Measurements from ENCODE around the gene VPS18.

Gene VPS18

DNA sequence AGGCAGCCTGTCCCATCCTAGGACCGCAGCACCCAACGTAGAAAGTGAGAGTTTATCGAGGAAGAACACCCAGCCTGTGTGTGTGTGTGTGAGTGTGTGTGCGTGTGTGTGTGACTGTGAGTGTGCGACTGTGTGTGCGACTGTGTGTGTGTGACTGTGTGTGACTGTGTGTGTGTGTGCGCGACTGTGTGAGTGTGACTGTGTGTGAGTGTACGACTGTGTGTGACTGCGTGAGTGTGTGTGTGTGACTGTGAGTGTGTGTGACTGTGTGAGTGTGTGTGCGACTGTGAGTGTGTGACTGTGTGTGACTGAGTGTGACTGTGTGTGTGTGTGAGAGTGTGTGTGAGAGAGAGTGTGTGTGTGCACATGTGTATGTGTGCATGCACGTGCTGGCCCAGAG is 19.8 kb downstream of the VPS18 start:
- TF ChIP-seq POLR2A (IDR thresholded peaks at IDR 0.05; ENCODE audit: low read length) = no peak
- DNase-seq = peak in 1 of 2 experiments; percentile 18

DNA sequence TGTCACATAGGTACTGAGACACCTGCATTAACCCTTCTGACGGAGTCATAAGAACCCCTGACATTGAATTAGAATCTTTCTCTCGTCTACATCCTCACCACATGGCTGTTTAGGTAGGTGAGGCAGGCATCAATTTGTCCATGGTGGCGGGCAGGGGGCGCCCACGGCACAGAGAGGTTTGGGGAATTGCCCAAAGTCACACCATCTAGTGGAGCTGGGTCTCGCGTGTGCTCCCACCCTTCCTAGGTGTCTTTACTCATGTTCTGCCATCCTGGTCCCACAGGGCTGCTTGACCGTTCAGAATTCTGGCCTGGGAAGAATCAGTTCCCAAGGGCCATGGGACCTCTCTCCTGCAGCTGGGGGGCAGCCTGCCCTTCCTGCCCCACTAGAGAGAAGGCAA is 20.2 kb downstream of the VPS18 start:
- TF ChIP-seq POLR2A (IDR thresholded peaks at IDR 0.05; ENCODE audit: low read length) (no peak), GATA1 (IDR thresholded peaks at IDR 0.05; ENCODE audit: low read depth, low read length) (no peak)
- DNase-seq = peak in 1 of 2 experiments; percentile 15

DNA sequence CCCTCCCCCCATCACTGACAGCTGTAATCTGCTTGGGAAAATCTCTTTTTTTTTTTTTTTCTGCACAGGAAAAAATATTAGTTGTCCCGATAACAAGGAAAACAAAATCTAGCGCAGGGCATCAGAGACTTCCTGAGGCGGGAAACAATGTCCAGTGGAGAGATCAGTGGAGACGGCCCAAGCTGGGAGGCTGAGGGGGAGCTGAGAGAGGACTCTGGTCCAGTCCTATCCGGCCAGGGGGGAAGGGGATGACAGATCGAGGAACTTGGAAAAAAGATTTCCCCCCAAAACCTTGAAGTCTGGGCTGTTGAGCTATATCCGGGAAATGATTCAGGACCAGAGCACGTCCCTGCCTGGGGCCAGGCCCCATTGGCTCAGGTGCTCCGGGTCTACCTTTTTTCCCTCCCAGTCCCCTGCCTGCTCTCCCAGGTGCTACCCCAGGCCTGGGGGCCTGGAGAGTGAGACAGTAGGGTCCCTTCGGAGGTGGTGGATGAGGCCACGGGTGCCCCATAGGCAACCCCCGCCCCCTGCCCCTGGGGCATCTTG is 20.9 kb downstream of the VPS18 start:
- TF ChIP-seq GATA1 (IDR thresholded peaks at IDR 0.05; ENCODE audit: low read depth, low read length) (no peak), POLR2A (IDR thresholded peaks at IDR 0.05; ENCODE audit: low read length) (no peak)
- no peak for DNase-seq

DNA sequence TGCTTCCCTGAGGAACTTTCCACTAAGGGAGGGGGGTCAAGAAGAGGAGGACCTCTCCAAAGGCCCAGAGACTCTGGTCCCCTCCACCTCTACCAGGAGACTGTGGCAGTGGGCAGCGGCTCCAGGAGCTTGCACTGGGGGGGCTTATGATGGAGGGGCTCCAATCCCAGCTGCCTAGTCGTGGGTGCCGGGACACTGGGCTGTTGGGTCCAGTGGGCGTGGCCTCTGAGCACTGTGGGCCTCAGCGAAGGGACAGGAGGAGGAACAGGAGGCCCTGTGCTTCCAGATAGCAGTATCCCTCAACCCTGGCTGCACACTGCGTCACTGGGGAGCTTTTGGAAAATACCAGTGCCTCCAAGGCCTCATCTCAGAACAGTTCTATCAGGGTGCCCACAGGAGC is 21.4 kb downstream of the VPS18 start:
- TF ChIP-seq GATA1 (IDR thresholded peaks at IDR 0.05; ENCODE audit: low read depth, low read length) (no peak), POLR2A (IDR thresholded peaks at IDR 0.05; ENCODE audit: low read length) (no peak)
- no peak for DNase-seq

DNA sequence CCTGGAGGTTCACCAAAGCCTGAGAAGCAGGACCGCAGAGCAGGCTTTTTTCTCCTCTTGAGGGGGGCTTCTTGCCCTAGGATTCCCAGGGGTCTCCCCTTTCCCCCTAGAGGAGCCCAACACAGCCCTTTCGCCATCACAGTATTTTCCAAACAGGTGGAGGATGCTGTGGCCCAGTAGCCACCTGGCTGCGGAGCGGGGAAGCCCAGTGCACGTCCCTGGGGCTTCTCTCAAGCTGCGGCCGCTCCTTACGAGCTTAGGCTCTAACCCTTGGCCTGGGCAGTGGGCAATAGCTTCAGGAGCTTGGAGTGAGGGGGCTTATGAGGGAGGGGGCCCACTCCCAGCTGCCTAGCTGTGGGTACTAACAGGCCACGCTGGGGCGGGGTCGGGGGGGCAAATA is 23.3 kb downstream of the VPS18 start:
- TF ChIP-seq GATA1 (IDR thresholded peaks at IDR 0.05; ENCODE audit: low read depth, low read length) = no peak
- TF ChIP-seq POLR2A (IDR thresholded peaks at IDR 0.05; ENCODE audit: low read length) = no peak

DNA sequence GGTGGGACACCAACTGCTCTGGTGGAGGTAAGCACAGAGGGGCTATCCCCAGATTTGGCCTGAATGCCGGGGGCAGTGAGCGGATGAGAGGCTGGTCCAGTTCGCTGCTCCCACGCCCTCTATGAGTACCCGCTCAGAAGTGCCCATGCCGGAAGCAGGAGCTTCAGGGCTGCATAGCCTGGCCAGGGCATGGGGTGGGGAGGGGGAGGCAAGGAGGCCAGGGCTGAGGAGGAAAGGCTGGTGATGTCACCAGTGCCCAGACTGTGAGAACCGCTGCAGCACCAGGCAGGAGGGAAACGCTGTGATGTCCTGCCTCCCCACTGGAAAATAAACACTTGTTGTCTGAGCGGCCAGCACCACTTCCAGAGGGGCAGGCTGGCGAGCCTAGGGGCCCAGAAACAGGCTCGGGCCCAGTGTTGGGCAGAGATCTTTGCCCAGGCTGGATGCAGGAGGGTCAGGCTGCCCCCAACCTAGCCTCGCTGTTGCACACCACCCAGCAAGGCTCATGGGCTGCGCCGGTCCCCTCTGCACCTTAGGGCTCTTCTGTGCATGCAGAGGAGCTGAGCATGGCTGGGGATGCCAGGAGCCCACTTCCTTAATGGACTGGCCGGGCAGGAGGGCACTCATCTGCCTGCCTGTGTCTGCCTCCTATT is 24.0 kb downstream of the VPS18 start:
- TF ChIP-seq GATA1 (IDR thresholded peaks at IDR 0.05; ENCODE audit: low read depth, low read length) (no peak), POLR2A (IDR thresholded peaks at IDR 0.05; ENCODE audit: low read length) (no peak)
- no peak for DNase-seq

More for the DNA sequence above, 23.3 kb downstream of the VPS18 start:
- no peak for DNase-seq

DNA sequence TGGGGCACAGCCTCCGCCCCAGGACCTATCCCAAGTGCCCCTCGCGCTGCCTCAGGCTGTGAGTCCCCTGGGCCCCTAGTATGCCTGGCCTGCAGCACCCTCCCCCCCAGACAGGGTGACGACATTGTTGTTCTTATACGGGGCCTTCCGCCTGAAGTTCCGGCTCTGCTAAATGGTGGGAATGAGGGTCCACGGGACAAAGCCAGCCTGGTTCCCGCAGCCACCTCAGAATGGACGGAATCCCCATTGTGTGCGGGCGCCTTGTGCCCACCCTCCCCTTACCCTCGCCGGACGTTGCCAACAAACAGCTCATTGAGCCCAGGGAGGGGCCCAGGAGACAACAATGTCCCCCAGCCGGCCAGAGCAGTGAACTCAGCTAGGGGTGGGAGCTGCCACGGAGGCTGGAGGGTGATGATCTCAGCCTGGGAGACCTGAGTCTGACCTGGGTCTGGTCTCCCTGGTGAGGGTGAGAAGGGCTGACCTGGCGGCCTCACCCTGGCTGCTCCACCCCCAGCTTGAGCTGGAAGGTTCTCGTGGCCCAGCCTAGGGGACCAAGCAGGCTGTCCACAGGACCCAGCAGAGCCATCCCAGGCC is 24.6 kb downstream of the VPS18 start:
- TF ChIP-seq POLR2A (IDR thresholded peaks at IDR 0.05; ENCODE audit: low read length) (no peak), GATA1 (IDR thresholded peaks at IDR 0.05; ENCODE audit: low read depth, low read length) (no peak)

DNA sequence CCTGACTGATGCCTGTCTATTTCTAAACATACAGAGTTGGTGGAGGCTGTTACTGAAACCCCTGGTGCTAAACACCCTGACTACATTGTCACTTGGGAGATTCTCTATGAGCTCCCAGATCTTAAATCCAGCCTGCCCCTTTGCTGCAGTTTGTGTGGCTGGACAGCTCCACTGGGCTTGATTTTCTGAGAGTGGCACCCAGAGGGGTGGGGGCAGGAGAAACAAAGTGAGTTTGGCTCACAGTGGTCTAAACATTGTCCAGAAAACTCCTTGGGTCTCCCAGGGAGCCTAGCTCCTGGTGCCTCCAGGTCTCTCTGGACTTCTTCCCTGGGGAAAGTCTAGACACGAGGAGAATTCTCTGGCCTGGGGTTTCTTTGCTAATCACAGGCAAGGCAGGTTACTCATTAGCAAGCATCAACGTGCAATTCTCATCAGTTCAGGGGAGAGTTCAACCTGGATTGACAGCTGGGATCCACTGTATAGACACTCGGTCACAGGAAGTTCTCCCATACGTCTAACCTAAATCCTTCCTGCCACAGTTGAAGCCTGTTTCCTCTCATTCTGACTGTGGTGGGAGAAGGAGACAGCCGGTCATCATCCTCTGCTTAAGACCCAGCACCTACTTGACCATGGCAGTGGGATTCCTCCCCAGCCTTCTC is 27.8 kb downstream of the VPS18 start:
- no peak for DNase-seq
- no peak for TF ChIP-seq GATA1 (IDR thresholded peaks at IDR 0.05; ENCODE audit: low read depth, low read length)
- no peak for TF ChIP-seq POLR2A (IDR thresholded peaks at IDR 0.05; ENCODE audit: low read length)

More for the DNA sequence above, 24.6 kb downstream of the VPS18 start:
- no peak for DNase-seq

DNA sequence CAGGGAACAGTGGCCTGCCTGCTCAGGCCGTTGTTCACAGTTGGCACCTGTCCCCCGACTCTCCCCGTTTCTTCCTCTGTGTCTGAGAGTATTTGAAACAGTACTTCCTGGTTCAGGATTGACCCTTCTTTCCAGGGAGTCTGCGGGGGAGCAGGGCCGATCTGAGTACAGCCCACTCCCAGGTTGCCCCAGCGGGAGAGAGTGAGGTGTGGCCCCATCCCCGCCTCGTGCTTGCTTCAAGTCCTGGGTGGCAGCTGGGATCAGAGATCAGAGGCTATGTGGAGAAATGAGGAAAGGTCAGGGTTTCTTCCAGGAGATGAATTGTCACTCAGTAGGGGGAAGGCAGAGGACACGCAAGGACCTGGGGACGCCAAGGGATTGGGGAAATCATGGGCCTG is 28.4 kb downstream of the VPS18 start:
- no peak for TF ChIP-seq GATA1 (IDR thresholded peaks at IDR 0.05; ENCODE audit: low read depth, low read length)
- TF ChIP-seq POLR2A (IDR thresholded peaks at IDR 0.05; ENCODE audit: low read length) = no peak
- no peak for DNase-seq

DNA sequence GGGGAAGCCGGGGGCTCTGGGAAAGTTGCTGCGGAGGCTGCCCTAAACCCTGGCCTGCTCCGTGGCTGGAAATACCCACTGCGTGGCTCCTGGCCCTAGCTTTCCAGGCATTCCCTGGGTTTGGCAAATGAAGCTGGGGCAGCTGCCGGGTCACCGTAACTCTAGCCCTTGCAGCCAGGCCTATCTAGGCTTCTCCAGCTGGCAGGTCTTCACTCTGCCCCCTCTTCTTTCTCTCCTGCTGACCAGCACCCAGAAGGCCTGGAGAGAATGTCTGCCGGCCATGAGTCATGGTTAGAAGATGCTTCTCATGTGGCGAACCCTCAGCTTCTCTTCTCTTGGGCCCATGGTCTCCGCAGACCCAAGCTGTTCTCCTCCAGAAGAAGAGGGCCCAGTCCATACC is 29.3 kb downstream of the VPS18 start:
- no peak for DNase-seq
- TF ChIP-seq POLR2A (IDR thresholded peaks at IDR 0.05; ENCODE audit: low read length) = no peak
- no peak for TF ChIP-seq GATA1 (IDR thresholded peaks at IDR 0.05; ENCODE audit: low read depth, low read length)

DNA sequence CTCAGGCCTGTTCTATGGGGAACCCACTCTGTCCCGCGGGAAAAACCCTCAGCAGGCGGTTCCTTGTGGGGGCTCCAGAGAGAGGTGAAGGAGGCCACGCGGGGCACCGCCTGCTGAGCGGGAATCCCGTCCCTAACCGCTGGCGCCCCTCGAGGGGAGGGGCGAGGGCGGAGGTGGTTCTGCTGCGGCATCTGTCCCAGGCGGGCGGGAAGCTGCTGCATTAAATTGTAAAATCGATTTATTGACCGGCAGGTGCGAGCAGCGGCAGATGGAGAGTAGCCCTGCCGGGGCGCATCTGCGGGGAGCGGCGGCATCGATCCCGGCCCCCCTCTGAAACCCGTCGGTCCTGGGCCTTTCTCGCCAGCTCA is 31.2 kb downstream of the VPS18 start:
- DNase-seq = no peak
- no peak for TF ChIP-seq POLR2A (IDR thresholded peaks at IDR 0.05; ENCODE audit: low read length)
- TF ChIP-seq GATA1 (IDR thresholded peaks at IDR 0.05; ENCODE audit: low read depth, low read length) = no peak

DNA sequence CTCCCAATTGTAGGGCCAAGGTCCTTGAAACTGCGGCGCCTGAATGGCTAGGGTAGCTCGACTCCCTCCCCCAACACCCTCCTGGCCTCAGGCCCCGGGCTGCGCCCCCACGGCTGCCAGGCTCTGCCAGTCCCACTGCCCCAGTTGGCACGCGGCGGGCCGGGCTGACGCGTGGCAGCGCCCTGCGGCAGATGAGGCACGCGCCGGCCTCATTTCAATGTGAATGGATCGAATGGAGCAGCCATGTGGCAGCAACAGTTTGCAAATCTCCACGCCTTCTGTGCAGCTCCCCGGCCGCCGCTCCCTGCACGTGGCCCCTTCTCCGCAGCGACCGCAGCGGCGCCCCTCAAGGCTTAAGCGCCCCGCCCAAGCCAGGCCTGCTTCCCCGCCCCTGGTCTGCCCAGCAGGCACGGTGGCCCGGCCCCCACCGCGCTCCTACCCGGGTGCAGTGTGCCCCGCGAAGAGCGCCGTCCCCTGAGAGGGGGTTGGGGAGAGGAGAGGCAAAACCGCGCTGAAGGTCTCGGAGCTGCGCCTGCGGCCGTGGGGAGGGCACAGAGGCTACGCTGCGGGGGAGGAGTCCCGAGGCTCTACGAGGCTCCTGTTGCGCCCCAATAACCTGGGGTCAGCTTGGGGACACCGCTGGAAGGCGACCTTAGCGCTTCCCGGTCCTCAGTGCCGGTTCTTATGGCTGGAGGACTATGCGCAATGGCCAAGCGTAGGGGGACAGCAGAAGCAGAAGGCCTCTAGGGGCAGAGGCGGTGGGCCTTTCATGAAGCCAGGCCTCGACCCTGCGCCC is 31.8 kb downstream of the VPS18 start:
- no peak for TF ChIP-seq POLR2A (IDR thresholded peaks at IDR 0.05; ENCODE audit: low read length)
- TF ChIP-seq GATA1 (IDR thresholded peaks at IDR 0.05; ENCODE audit: low read depth, low read length) = no peak
- peak; percentile 33 to 49 for DNase-seq

DNA sequence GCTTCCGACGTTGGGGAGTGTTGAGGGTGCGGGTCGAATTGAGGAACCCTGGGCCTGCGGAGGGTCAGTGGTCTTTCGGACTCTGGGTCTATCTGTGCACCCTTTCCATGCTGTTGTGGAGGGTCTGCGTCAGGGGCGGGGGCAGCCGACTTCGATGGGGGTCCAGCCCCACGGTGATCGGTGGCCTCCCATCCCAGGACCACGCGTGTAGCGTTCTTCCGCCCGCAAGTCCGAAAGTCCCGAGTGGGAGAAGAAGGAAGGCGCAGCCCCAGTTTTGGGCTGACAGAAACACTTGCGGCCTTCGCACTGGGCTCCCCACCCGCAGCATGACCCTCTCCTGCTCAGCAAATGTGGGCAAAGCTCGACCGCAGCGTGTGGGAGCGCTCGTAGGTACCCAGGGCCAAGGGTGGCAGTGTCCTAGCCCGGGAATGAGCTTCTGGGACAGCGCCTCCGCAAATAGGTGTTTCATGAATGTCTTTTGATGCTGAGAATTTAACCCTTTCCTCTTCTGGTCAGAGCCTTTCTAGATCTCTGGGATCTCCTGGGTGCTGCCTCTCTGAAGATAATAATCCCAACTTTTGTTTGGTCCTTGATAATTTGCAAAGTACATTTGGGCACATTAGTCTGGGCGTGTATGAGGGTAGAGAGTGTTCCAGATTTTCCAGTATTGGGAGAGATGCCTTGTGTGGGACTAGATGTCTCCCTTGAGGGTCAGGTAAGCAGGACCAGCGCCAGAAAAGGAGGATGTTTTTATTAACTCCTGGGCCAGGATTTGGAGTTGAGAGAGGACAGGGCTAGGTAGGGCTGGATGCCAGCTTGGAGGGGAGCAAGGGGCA is 32.6 kb downstream of the VPS18 start:
- TF ChIP-seq GATA1 (IDR thresholded peaks at IDR 0.05; ENCODE audit: low read depth, low read length) (no peak), POLR2A (IDR thresholded peaks at IDR 0.05; ENCODE audit: low read length) (no peak)
- no peak for DNase-seq
